NT2/D1 (cell line): ENCODE results near the gene ADAMTSL1.

Experiments used
- DNase-seq: peaks from one replicate; pipeline ENCODE4 v3.0.0-alpha.2; 2011; ENCODE audit warnings: low read depth, low spot score
- H3K27me3 ChIP-seq: 2 replicates; pipeline ENCODE4 v1.6.0; 2011; ENCODE audit warnings: mild to moderate bottlenecking; ENCODE audit not compliant: insufficient read length, insufficient read depth
- H3K36me3 ChIP-seq: 2 replicates; pipeline ENCODE4 v1.6.1; 2011; ENCODE audit warnings: mild to moderate bottlenecking, low read length, mixed read lengths; ENCODE audit not compliant: insufficient read depth, insufficient read length
- H3K4me1 ChIP-seq: 2 replicates; pipeline ENCODE4 v1.5.1; 2011; ENCODE audit not compliant: insufficient read depth, insufficient read length
- H3K4me3 ChIP-seq: 2 replicates; pipeline ENCODE4 v1.5.1; 2011; ENCODE audit warnings: low read depth; ENCODE audit not compliant: insufficient read length
- H3K9ac ChIP-seq: 2 replicates; pipeline ENCODE4 v1.6.0; 2011; ENCODE audit warnings: low read depth; ENCODE audit not compliant: insufficient read length
- H3K9me3 ChIP-seq: 2 replicates; pipeline ENCODE4 v1.5.1; 2011; ENCODE audit warnings: mild to moderate bottlenecking, low read length; ENCODE audit not compliant: insufficient read depth
- SUZ12 ChIP-seq: IDR thresholded peaks from 2 replicates; pipeline ENCODE4 v1.6.1; 2011; ENCODE audit not compliant: insufficient read length, insufficient read depth; ENCODE audit errors: extremely low read depth
- YY1 ChIP-seq: IDR thresholded peaks from 2 replicates; pipeline ENCODE4 v1.6.1; 2011; ENCODE audit not compliant: insufficient read length, insufficient read depth
- ZNF274 ChIP-seq: IDR thresholded peaks from 2 replicates; pipeline ENCODE4 v1.6.1; 2011; ENCODE audit warnings: mild to moderate bottlenecking, low read depth, low read length

The ADAMTSL1 gene

DNA sequence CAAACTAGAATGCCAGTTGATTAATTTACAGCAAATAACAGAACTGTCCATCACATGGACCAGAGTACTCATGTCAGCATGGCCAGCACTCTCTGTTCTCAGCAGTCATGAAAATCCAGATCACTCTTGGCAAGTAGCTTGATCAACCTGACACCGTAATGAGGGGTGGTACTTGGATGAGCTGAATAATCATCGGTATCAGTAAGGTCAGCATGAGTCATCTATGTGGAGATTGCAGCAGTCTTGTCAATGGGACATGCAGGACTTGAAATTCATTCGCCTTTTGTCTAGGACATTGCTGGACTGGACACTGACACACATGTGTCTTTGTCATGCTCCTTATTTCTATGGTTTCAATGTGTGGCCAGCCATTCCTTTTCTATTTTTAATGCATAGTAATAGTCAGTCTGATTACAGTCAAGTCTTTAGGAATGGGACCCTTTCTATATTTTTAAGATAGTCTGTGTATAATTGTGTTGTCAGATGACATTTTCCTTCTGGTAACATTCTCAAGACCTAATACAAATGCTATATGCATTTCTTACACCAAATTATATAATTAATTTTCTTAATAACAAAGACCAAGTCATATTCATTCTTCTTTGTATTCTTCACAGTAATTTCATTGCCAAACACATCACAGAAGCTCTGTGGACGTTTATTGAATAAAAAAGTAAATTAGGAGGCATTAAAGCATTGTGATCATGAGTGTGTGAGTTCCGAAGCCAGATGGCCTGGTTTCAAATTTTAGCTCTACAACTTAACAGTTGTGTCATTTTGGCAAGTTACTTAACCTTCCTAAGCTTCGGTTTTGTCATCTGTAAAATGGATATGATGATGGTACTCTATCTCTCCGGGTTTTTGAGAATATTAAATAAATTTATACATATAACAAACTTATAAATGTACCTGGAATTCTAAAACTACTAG lies 57.4 kb downstream of the ADAMTSL1 start:
- DNase-seq, result no peak
- TF ChIP-seq ZNF274 (no peak), YY1 (no peak), SUZ12 (no peak)
- Histone ChIP-seq H3K4me3 (no peak overlapping the region), H3K9ac (no peak overlapping the region), H3K4me1 (no peaks in the 10 kb centered on the region), H3K27me3 (no peaks in the 10 kb centered on the region), H3K36me3 (no peaks in the 10 kb centered on the region), H3K9me3 (peaks cover 25% of the 10 kb centered on the region)

DNA sequence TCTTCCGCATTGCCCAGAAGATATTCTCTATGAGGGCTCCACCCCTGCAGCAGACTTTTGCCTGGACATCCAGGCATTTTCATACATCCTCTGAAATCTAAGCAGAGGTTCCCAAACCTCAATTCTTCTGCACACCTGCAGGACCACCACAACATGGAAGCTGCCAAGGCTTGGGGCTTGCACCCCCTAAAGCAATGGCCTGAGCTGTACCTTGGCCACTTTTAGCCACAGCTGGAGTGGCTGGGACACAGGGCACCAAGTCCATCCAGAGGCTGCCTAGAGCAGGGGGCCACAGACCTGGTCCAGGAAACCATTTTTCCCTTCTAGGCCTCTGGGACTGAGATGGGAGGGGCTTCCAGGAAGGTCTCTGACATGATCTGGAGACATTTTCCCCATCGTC lies 60.7 kb downstream of the ADAMTSL1 start:
- no peak for DNase-seq
- H3K9ac ChIP-seq, result no peak overlapping the region
- no peak for TF ChIP-seq SUZ12
- TF ChIP-seq ZNF274, result no peak
- TF ChIP-seq YY1, result no peak
- H3K4me1 ChIP-seq, result no peaks in the 10 kb centered on the region
- H3K9me3 ChIP-seq, result peaks cover 25% of the 10 kb centered on the region
- H3K27me3 ChIP-seq, result no peaks in the 10 kb centered on the region
- no peak overlapping the region for H3K4me3 ChIP-seq
- no peaks in the 10 kb centered on the region for H3K36me3 ChIP-seq

DNA sequence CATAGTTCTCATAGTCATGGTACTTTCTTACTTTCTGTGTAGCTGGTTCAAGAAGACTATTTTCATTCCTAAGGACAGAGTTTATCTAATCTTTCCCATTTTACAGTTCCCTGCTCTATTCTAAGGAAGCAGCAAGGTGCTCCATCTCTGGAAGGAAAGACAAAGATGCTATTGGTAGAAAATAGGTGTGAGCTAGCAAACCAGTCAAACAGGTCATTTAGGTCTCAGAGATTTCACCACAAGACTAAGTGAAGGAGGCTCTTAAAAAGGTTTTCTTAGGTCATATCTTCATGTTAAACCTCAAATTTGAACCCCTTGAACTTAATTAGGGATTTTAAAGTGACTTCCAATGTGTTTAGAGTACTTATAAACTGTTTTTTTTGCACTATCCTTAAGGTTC lies 62.6 kb downstream of the ADAMTSL1 start:
- Histone ChIP-seq H3K36me3 (no peaks in the 10 kb centered on the region), H3K9ac (no peak overlapping the region)
- TF ChIP-seq YY1 (no peak), SUZ12 (no peak), ZNF274 (no peak)

DNA sequence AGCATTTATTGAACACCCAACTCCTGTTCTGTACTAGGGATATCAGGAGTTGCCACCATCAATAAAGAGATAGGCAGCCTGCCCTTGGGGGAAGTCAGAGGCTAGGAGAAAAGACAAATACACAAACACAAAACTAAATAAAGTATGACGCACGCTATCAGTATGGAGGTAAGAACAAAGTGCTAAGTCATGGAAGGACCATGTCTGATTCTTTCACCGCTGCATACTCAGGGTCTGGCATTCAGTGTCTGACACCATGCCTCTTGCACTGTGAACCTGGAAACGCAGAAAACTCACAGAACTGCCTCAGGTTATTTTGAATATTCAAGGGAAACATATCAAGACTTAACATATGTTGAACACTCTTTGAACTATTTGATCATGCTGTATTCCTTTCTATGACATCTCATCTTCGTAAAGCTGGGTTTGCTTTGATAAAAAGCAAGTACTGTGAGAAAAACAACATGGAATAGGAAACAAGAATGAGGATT lies 65.3 kb downstream of the ADAMTSL1 start:
- no peak for DNase-seq
- Histone ChIP-seq H3K4me3 (no peak overlapping the region), H3K36me3 (no peaks in the 10 kb centered on the region), H3K9me3 (peaks cover 14% of the 10 kb centered on the region; the same call in 1 of the 2 replicates), H3K4me1 (no peaks in the 10 kb centered on the region), H3K9ac (no peak overlapping the region), H3K27me3 (no peaks in the 10 kb centered on the region)
- TF ChIP-seq SUZ12, result no peak
- no peak for TF ChIP-seq YY1

More for the DNA sequence above, 62.6 kb downstream of the ADAMTSL1 start:
- H3K4me3 ChIP-seq, result no peak overlapping the region
- H3K4me1 ChIP-seq, result no peaks in the 10 kb centered on the region
- no peak for DNase-seq
- no peaks in the 10 kb centered on the region for H3K27me3 ChIP-seq
- H3K9me3 ChIP-seq, result peaks cover 25% of the 10 kb centered on the region

DNA sequence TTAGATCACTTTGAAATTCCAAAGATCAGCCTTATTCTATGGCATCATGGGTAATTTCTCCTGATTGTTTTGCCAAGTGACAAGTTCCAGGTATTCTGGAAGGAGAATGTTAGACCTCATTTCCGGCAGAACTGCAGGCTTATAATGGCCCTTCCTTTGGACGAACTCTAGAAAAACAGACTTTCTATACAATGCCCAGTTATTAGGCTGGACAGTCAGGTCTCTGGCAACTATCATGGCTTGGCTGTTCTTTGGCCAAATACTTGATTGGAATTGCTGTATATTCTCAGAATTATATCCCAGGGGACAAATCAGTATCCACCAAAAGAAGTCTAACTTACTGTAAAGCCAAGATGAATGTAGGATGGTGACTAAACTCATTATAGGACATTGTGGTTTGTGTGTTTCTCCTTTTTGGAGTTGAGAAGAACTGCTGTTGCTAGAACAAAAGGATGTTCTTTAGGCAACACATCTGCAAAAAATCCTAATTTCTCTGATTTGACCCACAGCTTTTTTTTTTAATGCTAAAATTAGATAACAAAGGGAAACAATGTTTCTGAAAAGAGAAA lies 69.0 kb downstream of the ADAMTSL1 start:
- DNase-seq, result no peak

DNA sequence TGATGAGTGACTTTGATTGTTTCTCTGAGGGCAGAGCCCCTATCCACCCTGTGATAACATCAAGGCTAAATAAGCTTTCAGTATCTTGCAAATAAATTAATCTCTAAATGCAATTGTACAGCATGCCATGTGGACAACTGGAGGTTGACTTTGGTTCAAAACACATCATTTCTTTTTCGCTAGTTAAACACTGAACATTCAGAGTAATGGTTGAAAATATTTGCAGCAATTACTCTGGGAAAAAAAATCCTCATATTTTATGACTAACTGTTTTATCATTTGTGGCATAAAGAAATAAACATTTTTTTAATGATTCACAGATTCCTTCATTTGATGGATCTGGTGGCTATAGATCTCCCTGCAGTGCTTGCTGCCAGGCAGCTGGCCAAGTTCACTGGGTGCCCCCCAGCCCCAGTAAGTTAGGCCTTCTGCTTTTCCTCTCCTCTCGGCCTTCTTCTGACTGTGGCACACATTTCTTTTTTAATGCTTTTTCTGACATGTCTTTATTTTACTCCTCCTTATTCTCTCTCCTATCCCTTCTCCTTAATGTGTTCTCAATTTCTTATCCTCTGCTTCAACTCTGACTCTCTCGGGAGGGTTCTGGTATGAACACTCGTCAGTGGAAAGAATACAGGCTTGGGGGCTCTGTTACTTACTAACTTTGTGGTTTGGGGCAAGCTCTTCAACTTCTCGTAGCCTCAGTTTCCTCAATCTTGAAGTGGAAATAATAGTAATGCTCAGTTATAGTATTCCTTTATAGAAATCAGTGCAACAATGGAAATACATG lies 69.6 kb downstream of the ADAMTSL1 start:
- TF ChIP-seq SUZ12 (no peak), ZNF274 (no peak), YY1 (no peak)
- DNase-seq, result no peak
- H3K27me3 ChIP-seq, result no peaks in the 10 kb centered on the region
- H3K4me3 ChIP-seq, result no peak overlapping the region
- H3K9me3 ChIP-seq, result no peaks in the 10 kb centered on the region
- H3K4me1 ChIP-seq, result no peaks in the 10 kb centered on the region
- no peak overlapping the region for H3K9ac ChIP-seq
- no peaks in the 10 kb centered on the region for H3K36me3 ChIP-seq

More for the DNA sequence above, 69.0 kb downstream of the ADAMTSL1 start:
- no peaks in the 10 kb centered on the region for H3K36me3 ChIP-seq
- no peaks in the 10 kb centered on the region for H3K27me3 ChIP-seq
- no peak overlapping the region for H3K9ac ChIP-seq
- TF ChIP-seq ZNF274 (no peak), SUZ12 (no peak), YY1 (no peak)
- no peak overlapping the region for H3K4me3 ChIP-seq
- H3K4me1 ChIP-seq, result no peaks in the 10 kb centered on the region
- no peaks in the 10 kb centered on the region for H3K9me3 ChIP-seq

DNA sequence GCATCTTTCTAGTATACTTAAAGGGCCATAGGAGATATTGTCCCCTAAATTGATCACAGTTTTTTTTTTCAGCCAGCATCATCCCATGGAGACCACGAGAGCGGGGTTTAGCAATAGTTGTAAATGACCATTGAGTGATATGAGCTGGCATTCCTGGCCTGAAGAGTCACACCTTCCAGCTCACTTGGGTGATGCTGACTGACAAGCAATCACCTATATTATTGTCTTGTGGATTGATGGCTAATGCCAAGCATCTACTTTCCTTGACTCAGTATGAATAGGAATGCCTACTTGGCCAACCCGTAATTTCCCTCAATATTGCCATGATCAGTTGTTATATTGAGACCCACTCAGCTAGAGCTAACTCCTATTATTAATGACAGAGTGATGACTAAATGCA lies 70.5 kb downstream of the ADAMTSL1 start:
- Histone ChIP-seq H3K4me1 (no peaks in the 10 kb centered on the region), H3K36me3 (no peaks in the 10 kb centered on the region), H3K9me3 (no peaks in the 10 kb centered on the region), H3K9ac (no peak overlapping the region), H3K4me3 (no peak overlapping the region), H3K27me3 (no peaks in the 10 kb centered on the region)
- DNase-seq, result no peak
- TF ChIP-seq SUZ12, result no peak
- TF ChIP-seq ZNF274, result no peak
- no peak for TF ChIP-seq YY1
